GM23338 (cell line): ENCODE data around the gene POLR3A. TPM values are rescaled to one million over a fixed set of nuclear protein-coding genes. Genes with fewer than 3 reads are reported as not detected.

Experiments used
- ATAC-seq: fragments of 200-7000 bp; cut with Tn5 transposase; 3 replicates; pipeline ENCODE4 v1.9.1; 2020
- DNase-seq: peaks from one replicate; pipeline ENCODE4 v3.0.0-alpha.2; 2015; ENCODE audit warnings: low spot score
- H2AFZ ChIP-seq: fragments of 200-600 bp; sonication (generic); 2 replicates; pipeline ENCODE4 v1.8.0; 2016; ENCODE audit warnings: antibody characterized with exemption, mild to moderate bottlenecking, moderate library complexity
- H3F3A ChIP-seq: fragments of 200-600 bp; sonication (generic); replicated peaks from 2 replicates; pipeline ENCODE4 v1.8.0; 2017; ENCODE audit warnings: antibody characterized with exemption, mixed run types, low read depth
- H3K27ac ChIP-seq: fragments of 200-600 bp; sonication (generic); 2 replicates; pipeline ENCODE4 v1.6.1; 2016; ENCODE audit warnings: low read depth
- H3K27me3 ChIP-seq: fragments of 200-600 bp; sonication (generic); 2 replicates; pipeline ENCODE4 v1.8.0; 2016; ENCODE audit warnings: mild to moderate bottlenecking, mixed run types, moderate library complexity; ENCODE audit not compliant: insufficient read depth
- H3K36me3 ChIP-seq: fragments of 200-600 bp; sonication (generic); 2 replicates; pipeline ENCODE4 v1.8.0; 2016; ENCODE audit warnings: mild to moderate bottlenecking; ENCODE audit not compliant: insufficient read depth
- H3K4me1 ChIP-seq: fragments of 200-600 bp; sonication (generic); 2 replicates; pipeline ENCODE4 v1.8.0; 2016; ENCODE audit warnings: mild to moderate bottlenecking, moderate library complexity; ENCODE audit not compliant: insufficient read depth
- H3K4me2 ChIP-seq: fragments of 200-600 bp; sonication (generic); 2 replicates; pipeline ENCODE4 v1.7.1; 2017; ENCODE audit warnings: mixed run types
- H3K4me3 ChIP-seq: fragments of 200-600 bp; sonication (generic); 2 replicates; pipeline ENCODE4 v1.6.1; 2016; ENCODE audit warnings: mixed run types
- H3K79me2 ChIP-seq: fragments of 200-600 bp; sonication (generic); replicated peaks from 2 replicates; pipeline ENCODE4 v1.8.0; 2017; ENCODE audit warnings: mild to moderate bottlenecking; ENCODE audit not compliant: insufficient read depth
- H3K9me2 ChIP-seq: fragments of 200-600 bp; sonication (generic); 2 replicates; pipeline ENCODE4 v1.8.0; 2017; ENCODE audit not compliant: insufficient read depth
- H4K20me1 ChIP-seq: fragments of 200-600 bp; sonication (generic); replicated peaks from 2 replicates; pipeline ENCODE4 v1.8.0; 2017; ENCODE audit warnings: mild to moderate bottlenecking; ENCODE audit not compliant: insufficient read depth
- H3K27ac Mint-ChIP-seq: 2 replicates; pipeline ENCODE4 v1.8.0; 2020; ENCODE audit warnings: inconsistent platforms, mild to moderate bottlenecking, moderate library complexity, mixed read lengths
- H3K27me3 Mint-ChIP-seq: 3 replicates; pipeline ENCODE4 v1.8.0; 2022; ENCODE audit warnings: low read depth, mild to moderate bottlenecking, moderate library complexity, mixed read lengths, inconsistent platforms; ENCODE audit not compliant: insufficient read depth, poor library complexity
- H3K36me3 Mint-ChIP-seq: 3 replicates; pipeline ENCODE4 v1.8.0; 2021; ENCODE audit warnings: low read depth, mild to moderate bottlenecking, inconsistent platforms, moderate library complexity, mixed read lengths
- H3K4me1 Mint-ChIP-seq: 3 replicates; pipeline ENCODE4 v1.8.0; 2020; ENCODE audit warnings: mild to moderate bottlenecking, inconsistent platforms, mixed read lengths
- H3K4me3 Mint-ChIP-seq: 3 replicates; pipeline ENCODE4 v1.8.0; 2021; ENCODE audit warnings: moderate library complexity, mild to moderate bottlenecking, inconsistent platforms, mixed read lengths
- H3K9me3 Mint-ChIP-seq: 3 replicates; pipeline ENCODE4 v1.8.0; 2020; ENCODE audit warnings: moderate library complexity, mild to moderate bottlenecking, inconsistent platforms, mixed read lengths
- CREB1 ChIP-seq: fragments of 250-450 bp; sonication (Bioruptor Pico); IDR thresholded peaks from 2 replicates; pipeline ENCODE4 v1.5.0; 2020; ENCODE audit warnings: low read depth, mild to moderate bottlenecking, moderate library complexity
- JUNB ChIP-seq: IDR thresholded peaks from one replicate; pipeline ENCODE4 v1.6.1; 2016; ENCODE audit warnings: antibody characterized with exemption; ENCODE audit not compliant: unreplicated experiment
- NANOG ChIP-seq: IDR thresholded peaks from 2 replicates; pipeline ENCODE4 v1.6.1; 2016; ENCODE audit warnings: antibody characterized with exemption, borderline replicate concordance
- POLR2AphosphoS5 ChIP-seq: IDR thresholded peaks from 2 replicates; pipeline ENCODE4 v1.6.1; 2016; ENCODE audit warnings: antibody characterized with exemption, low read depth
- ZNF331 ChIP-seq: fragments of 250-450 bp; sonication (Bioruptor Pico); IDR thresholded peaks from 2 replicates; pipeline ENCODE4 v1.5.0; 2020; ENCODE audit warnings: low read depth, mild to moderate bottlenecking, moderate library complexity
- ZNF462 ChIP-seq: fragments of 250-450 bp; sonication (Bioruptor Pico); IDR thresholded peaks from 2 replicates; pipeline ENCODE4 v1.5.0; 2020; ENCODE audit warnings: mild to moderate bottlenecking, moderate library complexity
- polyA plus RNA-seq: library from polyadenylated mRNA; unstranded; fragments of >200 nt; fragmentation: Nextera tagmentation; extraction: Ambion mirVana; gene quantifications from 2 replicates; pipeline ENCODE4 v1.2.1, GENCODE V29; 2016
- total RNA-seq: library from RNA; depleted of rRNA; stranded (reverse); fragments of >200 nt; shearing (Covaris generic); gene quantifications from 2 replicates; pipeline ENCODE4 v1.2.3, GENCODE V29; 2014
- TF ChIP-seq, protein P1 (sequence below), 2 experiments: fragments of 200-600 bp in 1 of 2; sonication (generic) in 1 of 2; conservative IDR thresholded peaks; 2 replicates each; pipeline versions ENCODE4 v1.5.1 to v1.6.1; 2016 to 2017; ENCODE audit warnings: antibody characterized with exemption in 2 of 2, low read depth in 2 of 2, mild to moderate bottlenecking in 2 of 2, moderate library complexity in 1 of 2

The POLR3A gene
- total and polyA plus RNA-seq, 2 experiments from 2014 or later, result 11.6 to 35.5 TPM

DNA sequence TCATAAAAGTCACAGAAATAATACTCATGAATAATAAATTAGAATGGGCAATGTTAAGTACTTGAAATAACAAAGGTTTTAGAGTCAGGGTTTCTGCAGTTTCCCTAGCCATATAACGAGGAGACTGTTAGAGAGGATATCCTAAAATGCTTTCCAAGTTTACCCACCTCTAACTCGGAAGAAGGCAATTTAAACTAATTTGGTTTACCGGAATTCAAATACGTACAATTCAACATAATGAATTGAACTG lies 4.0 kb upstream of the POLR3A start (continued):
- no peak for TF ChIP-seq ZNF462 (CRISPR knock-in tag)
- TF ChIP-seq JUNB, result no peak
- TF ChIP-seq NANOG, result no peak
- TF ChIP-seq CREB1 (CRISPR knock-in tag), result no peak
- TF ChIP-seq ZNF331 (CRISPR knock-in tag), result no peak
- TF ChIP-seq POLR2AphosphoS5, result no peak

DNA sequence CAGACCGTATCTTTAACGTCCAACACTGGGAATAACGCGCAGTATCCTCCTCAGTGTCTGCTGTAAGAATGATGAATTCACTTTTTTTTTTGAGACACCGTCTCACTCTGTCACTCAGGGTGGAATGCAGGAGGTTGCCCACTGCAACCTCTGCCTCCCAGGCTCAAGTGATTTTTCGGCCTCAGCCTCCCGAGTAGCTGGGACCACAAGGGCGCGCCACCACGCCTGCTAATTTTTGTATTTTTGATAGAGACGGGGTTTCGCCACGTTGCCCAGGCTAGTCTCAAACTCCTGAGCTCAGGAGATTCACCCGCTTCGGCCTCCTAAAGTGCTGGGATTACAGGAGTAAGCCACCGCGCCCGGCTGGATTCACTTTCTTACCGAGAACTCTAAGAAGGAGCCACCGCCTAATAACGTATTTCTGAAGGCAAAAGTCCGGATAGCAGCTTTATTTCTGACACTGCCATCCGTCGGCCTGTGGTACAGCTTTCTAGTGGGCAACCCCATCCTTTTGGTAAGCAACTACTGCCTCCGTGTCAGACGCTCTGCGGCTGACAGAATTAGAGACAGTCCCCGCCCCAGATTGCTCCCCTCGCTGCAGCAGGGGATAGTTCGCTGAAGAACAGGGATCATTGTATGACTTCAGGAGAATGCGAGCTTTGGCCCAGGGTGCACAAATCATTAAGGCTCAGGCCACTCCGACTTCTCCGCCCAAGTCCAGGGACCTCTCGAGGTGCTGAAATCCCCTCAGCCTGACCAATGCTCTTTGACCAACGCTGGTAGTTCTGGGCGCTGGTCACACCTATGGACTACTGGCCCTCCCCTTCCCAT lies 662 bp downstream of the POLR3A start:
- DNase-seq, result peak; percentile 53
- Histone ChIP-seq H3K4me2 (peak overlapping the region; percentile 66), H3K9me2 (no peaks in the 10 kb centered on the region), H3K4me3 (peak overlapping the region; percentile 87), H2AFZ (peak overlapping the region; percentile 79), H3F3A (0 out of 2 replicates have a peak, but pooled peaks cover 6% of the 10 kb centered on the region), H3K27ac (no peak overlapping the region), H4K20me1 (peaks cover 21% of the 10 kb centered on the region), H3K4me1 (no peaks in the 10 kb centered on the region), H3K36me3 (peaks cover 34% of the 10 kb centered on the region), H3K27me3 (no peaks in the 10 kb centered on the region), H3K79me2 (peaks cover 29% of the 10 kb centered on the region)
- peaks cover 43% of the 10 kb centered on the region for H3K36me3 Mint-ChIP-seq
- no peaks in the 10 kb centered on the region for H3K9me3 Mint-ChIP-seq
- H3K4me1 Mint-ChIP-seq, result peaks cover 10% of the 10 kb centered on the region
- peak; percentile 51 for ATAC-seq
- H3K27me3 Mint-ChIP-seq, result peaks cover 6% of the 10 kb centered on the region
- H3K27ac Mint-ChIP-seq, result peak overlapping the region; percentile 94
- TF ChIP-seq, protein P1, sequence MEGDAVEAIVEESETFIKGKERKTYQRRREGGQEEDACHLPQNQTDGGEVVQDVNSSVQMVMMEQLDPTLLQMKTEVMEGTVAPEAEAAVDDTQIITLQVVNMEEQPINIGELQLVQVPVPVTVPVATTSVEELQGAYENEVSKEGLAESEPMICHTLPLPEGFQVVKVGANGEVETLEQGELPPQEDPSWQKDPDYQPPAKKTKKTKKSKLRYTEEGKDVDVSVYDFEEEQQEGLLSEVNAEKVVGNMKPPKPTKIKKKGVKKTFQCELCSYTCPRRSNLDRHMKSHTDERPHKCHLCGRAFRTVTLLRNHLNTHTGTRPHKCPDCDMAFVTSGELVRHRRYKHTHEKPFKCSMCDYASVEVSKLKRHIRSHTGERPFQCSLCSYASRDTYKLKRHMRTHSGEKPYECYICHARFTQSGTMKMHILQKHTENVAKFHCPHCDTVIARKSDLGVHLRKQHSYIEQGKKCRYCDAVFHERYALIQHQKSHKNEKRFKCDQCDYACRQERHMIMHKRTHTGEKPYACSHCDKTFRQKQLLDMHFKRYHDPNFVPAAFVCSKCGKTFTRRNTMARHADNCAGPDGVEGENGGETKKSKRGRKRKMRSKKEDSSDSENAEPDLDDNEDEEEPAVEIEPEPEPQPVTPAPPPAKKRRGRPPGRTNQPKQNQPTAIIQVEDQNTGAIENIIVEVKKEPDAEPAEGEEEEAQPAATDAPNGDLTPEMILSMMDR (conservative IDR thresholded peaks at IDR 0.05; ENCODE audit: low read depth in 2 of 2), result peak; percentile 30 to 39
- TF ChIP-seq ZNF462 (CRISPR knock-in tag), result no peak
- H3K4me3 Mint-ChIP-seq, result peak overlapping the region; percentile 97
